Neural cell (in vitro differentiated cells): Measurements from ENCODE around the gene NINL.

Experiments used
- EP300 ChIP-seq: fragments of 450-650 bp; conservative IDR thresholded peaks from 2 replicates; pipeline ENCODE4 v1.6.1; 2014; ENCODE audit warnings: antibody characterized with exemption, mild to moderate bottlenecking, moderate library complexity; ENCODE audit not compliant: poor library complexity, severe bottlenecking
- EZH2 ChIP-seq: fragments of 200-600, 300-800 bp; shearing (Covaris generic), sonication (generic); IDR thresholded peaks from 2 replicates; pipeline ENCODE4 v1.6.1; 2014; ENCODE audit warnings: antibody characterized with exemption, low read length, borderline replicate concordance, mild to moderate bottlenecking; ENCODE audit not compliant: insufficient read depth, poor library complexity, severe bottlenecking
- MXI1 ChIP-seq: fragments of 450-650 bp; conservative IDR thresholded peaks from 2 replicates; pipeline ENCODE4 v1.6.1; 2014; ENCODE audit warnings: antibody characterized with exemption, mild to moderate bottlenecking; ENCODE audit not compliant: poor library complexity, severe bottlenecking
- POLR2AphosphoS5 ChIP-seq: IDR thresholded peaks from 2 replicates; pipeline ENCODE4 v1.6.1; 2012
- RAD21 ChIP-seq: fragments of 450-650 bp; conservative IDR thresholded peaks from 2 replicates; pipeline ENCODE4 v1.6.1; 2014; ENCODE audit warnings: antibody characterized with exemption, mild to moderate bottlenecking, moderate library complexity
- REST ChIP-seq: IDR thresholded peaks from 2 replicates; pipeline ENCODE4 v1.6.1; 2012; ENCODE audit warnings: borderline replicate concordance
- SMC3 ChIP-seq: fragments of 450-650 bp; conservative IDR thresholded peaks from 2 replicates; pipeline ENCODE4 v1.6.1; 2014; ENCODE audit warnings: antibody characterized with exemption, mild to moderate bottlenecking, moderate library complexity; ENCODE audit not compliant: poor library complexity
- TAF1 ChIP-seq: IDR thresholded peaks from 2 replicates; pipeline ENCODE4 v1.6.1; 2012; ENCODE audit warnings: low read depth
- TF ChIP-seq, protein P1 (sequence below): fragments of 450-650 bp; IDR thresholded peaks from 2 replicates; pipeline ENCODE4 v1.5.1; 2014; ENCODE audit warnings: antibody characterized with exemption, mild to moderate bottlenecking, moderate library complexity; ENCODE audit not compliant: poor library complexity, severe bottlenecking

GRCh38 chr20:25537890-25538289, 47.4 kb downstream of the NINL start:
- TF ChIP-seq POLR2AphosphoS5 (no peak), TAF1 (no peak), EP300 (no peak), SMC3 (no peak), EZH2 (no peak), REST (no peak), MXI1 (no peak), RAD21 (no peak)
- TF ChIP-seq, protein P1, sequence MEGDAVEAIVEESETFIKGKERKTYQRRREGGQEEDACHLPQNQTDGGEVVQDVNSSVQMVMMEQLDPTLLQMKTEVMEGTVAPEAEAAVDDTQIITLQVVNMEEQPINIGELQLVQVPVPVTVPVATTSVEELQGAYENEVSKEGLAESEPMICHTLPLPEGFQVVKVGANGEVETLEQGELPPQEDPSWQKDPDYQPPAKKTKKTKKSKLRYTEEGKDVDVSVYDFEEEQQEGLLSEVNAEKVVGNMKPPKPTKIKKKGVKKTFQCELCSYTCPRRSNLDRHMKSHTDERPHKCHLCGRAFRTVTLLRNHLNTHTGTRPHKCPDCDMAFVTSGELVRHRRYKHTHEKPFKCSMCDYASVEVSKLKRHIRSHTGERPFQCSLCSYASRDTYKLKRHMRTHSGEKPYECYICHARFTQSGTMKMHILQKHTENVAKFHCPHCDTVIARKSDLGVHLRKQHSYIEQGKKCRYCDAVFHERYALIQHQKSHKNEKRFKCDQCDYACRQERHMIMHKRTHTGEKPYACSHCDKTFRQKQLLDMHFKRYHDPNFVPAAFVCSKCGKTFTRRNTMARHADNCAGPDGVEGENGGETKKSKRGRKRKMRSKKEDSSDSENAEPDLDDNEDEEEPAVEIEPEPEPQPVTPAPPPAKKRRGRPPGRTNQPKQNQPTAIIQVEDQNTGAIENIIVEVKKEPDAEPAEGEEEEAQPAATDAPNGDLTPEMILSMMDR, result no peak
